Endothelial cell of umbilical vein (primary cell): ENCODE data around the gene TTC29. TPM values are rescaled to one million over a fixed set of nuclear protein-coding genes. Genes with fewer than 3 reads are reported as not detected.
A peak's percentile ranks its signal among the peaks of the same experiment; 100 is the strongest.

Source experiments
- BruUV-seq: library from RNA; stranded (reverse); fragments of 400-500 nt; replicated peaks from 2 replicates; lab custom pipeline; 2021; lab: Mats Ljungman, UMichigan
- CTCF ChIA-PET: fragments of 300-600, 350-600 bp; sonication (Branson Sonifier 250); formaldehyde crosslinking; loops from one replicate; lab custom pipeline; 2021; ENCODE audit warnings: antibody characterized with exemption, inconsistent platforms; lab: Charles Lee
- POLR2A ChIA-PET: fragments of 300-600, 350-600 bp; sonication (Branson Sonifier 250); formaldehyde crosslinking; loops from one replicate; lab custom pipeline; 2021; ENCODE audit warnings: antibody characterized with exemption, inconsistent platforms; lab: Charles Lee
- DNase-seq: peaks from one replicate; pipeline ENCODE4 v3.0.0-alpha.2; 2011; ENCODE audit warnings: low read depth, low spot score
- FAIRE-seq: peaks from 2 replicates; lab custom pipeline; 2011; peaks lifted over from hg19 to GRCh38; lab: Jason Lieb, UNC
- H2AFZ ChIP-seq: 2 replicates; pipeline ENCODE4 v1.6.0; 2012; ENCODE audit warnings: low read depth, low read length, control low read depth, inconsistent platforms
- H3K27ac ChIP-seq: 2 replicates; pipeline ENCODE4 v1.5.1; 2011; ENCODE audit warnings: low read depth, mild to moderate bottlenecking, control low read depth, low read length, moderate library complexity; ENCODE audit not compliant: insufficient read depth
- H3K27me3 ChIP-seq, 2 experiments: 2 replicates each; pipeline versions ENCODE4 v1.6.0 to v1.6.1; 2011; ENCODE audit warnings: low read length in 2 of 2, mixed read lengths in 1 of 2; ENCODE audit not compliant: control insufficient read depth in 2 of 2, insufficient read depth in 2 of 2
- H3K36me3 ChIP-seq, 2 experiments: 2 replicates in 1 of 2; 3 replicates in 1 of 2; pipeline ENCODE4 v1.5.1; 2011; ENCODE audit warnings: low read length in 2 of 2, mild to moderate bottlenecking in 1 of 2, moderate library complexity in 1 of 2; ENCODE audit not compliant: control insufficient read depth in 2 of 2, insufficient read depth in 2 of 2; ENCODE audit errors: extremely low read depth in 1 of 2
- H3K4me1 ChIP-seq: 3 replicates; pipeline ENCODE4 v1.5.1; 2011; ENCODE audit warnings: mild to moderate bottlenecking, low read length; ENCODE audit not compliant: control insufficient read depth, insufficient read depth; ENCODE audit errors: extremely low read depth
- H3K4me2 ChIP-seq: 2 replicates; pipeline ENCODE4 v1.6.1; 2011; ENCODE audit warnings: low read length, control low read depth, mixed read lengths; ENCODE audit not compliant: insufficient read depth
- H3K4me3 ChIP-seq, 3 experiments: fragments of 200-600 bp in 1 of 3; sonication (generic), shearing (Covaris generic) in 1 of 3; replicated peaks in 1 of 3; 2 replicates each; pipeline ENCODE4 v1.5.1; 2011 to 2016; ENCODE audit warnings: control low read depth in 3 of 3, low read length in 3 of 3, mild to moderate bottlenecking in 2 of 3, inconsistent platforms in 1 of 3, low read depth in 1 of 3, moderate library complexity in 1 of 3; ENCODE audit not compliant: insufficient read depth in 1 of 3
- H3K79me2 ChIP-seq: 2 replicates; pipeline ENCODE4 v1.6.0; 2012; ENCODE audit warnings: low read length, inconsistent platforms; ENCODE audit not compliant: control insufficient read depth, insufficient read depth
- H3K9ac ChIP-seq: replicated peaks from 2 replicates; pipeline ENCODE3; 2011; ENCODE audit warnings: low read length, control low read depth; ENCODE audit not compliant: insufficient read depth; ENCODE audit errors: extremely low read depth
- H3K9me1 ChIP-seq: replicated peaks from 3 replicates; pipeline ENCODE4 v1.6.0; 2011; ENCODE audit warnings: mild to moderate bottlenecking, low read length; ENCODE audit not compliant: control insufficient read depth, insufficient read depth; ENCODE audit errors: extremely low read depth
- H3K9me3 ChIP-seq: replicated peaks from 2 replicates; pipeline ENCODE4 v1.5.1; 2012; ENCODE audit warnings: low read length, inconsistent platforms; ENCODE audit not compliant: control insufficient read depth, insufficient read depth
- H4K20me1 ChIP-seq: replicated peaks from 2 replicates; pipeline ENCODE3; 2011; ENCODE audit warnings: mild to moderate bottlenecking, low read length; ENCODE audit not compliant: control insufficient read depth, insufficient read depth; ENCODE audit errors: extremely low read depth
- CTCF ChIP-seq, 2 donors: IDR thresholded peaks; 1 replicate in 1 of 2; 2 replicates in 1 of 2; pipeline ENCODE4 v1.5.1; 2011; ENCODE audit warnings: low read length in 2 of 2, mild to moderate bottlenecking in 2 of 2, moderate library complexity in 2 of 2, control low read depth in 1 of 2, inconsistent platforms in 1 of 2, low read depth in 1 of 2; ENCODE audit not compliant: insufficient read depth in 1 of 2; ENCODE audit errors: extremely low read depth in 1 of 2
- EZH2 ChIP-seq: IDR thresholded peaks from 2 replicates; pipeline ENCODE4 v1.6.1; 2012; ENCODE audit warnings: borderline replicate concordance, low read depth, mild to moderate bottlenecking, moderate library complexity, low read length, inconsistent platforms; ENCODE audit not compliant: severe bottlenecking
- FOS ChIP-seq: IDR thresholded peaks from 2 replicates; pipeline ENCODE4 v1.6.1; 2011; ENCODE audit warnings: mild to moderate bottlenecking, low read length, moderate library complexity, borderline replicate concordance; ENCODE audit not compliant: insufficient read depth
- GATA2 ChIP-seq: IDR thresholded peaks from 2 replicates; pipeline ENCODE4 v1.7.0; 2011; ENCODE audit warnings: low read depth, mild to moderate bottlenecking, moderate library complexity, mixed read lengths, low read length; ENCODE audit not compliant: insufficient read length, insufficient read depth
- JUN ChIP-seq: IDR thresholded peaks from 2 replicates; pipeline ENCODE4 v1.6.1; 2011; ENCODE audit warnings: borderline replicate concordance, low read depth; ENCODE audit not compliant: insufficient read length, insufficient read depth
- MYC ChIP-seq: IDR thresholded peaks from one replicate; pipeline ENCODE4 v1.6.1; 2011; ENCODE audit warnings: mild to moderate bottlenecking, low read depth, low read length
- POLR2A ChIP-seq: IDR thresholded peaks from 2 replicates; pipeline ENCODE4 v1.6.1; 2012; ENCODE audit warnings: low read depth, mild to moderate bottlenecking, control low read depth, low read length
- POLR2AphosphoS5 ChIP-seq: IDR thresholded peaks from 2 replicates; pipeline ENCODE4 v1.6.1; 2012; ENCODE audit warnings: low read depth, mild to moderate bottlenecking, control low read depth, low read length, moderate library complexity; ENCODE audit not compliant: insufficient read depth
- dilution Hi-C: fragments of 300-500 bp; cut with MboI; formaldehyde crosslinking; loops from one replicate; pipeline ENCODE4 v1.15.0; 2019; ENCODE audit warnings: low sequenced_read_pairs; ENCODE audit not compliant: extremely low pct_ligation_motif_present
- intact Hi-C: fragments of 100-400 bp; cut with micrococcal nuclease; formaldehyde crosslinking; loops from one replicate; pipeline ENCODE4 v1.10.0; 2022
- polyA plus RNA-seq, 4 experiments: library from polyadenylated mRNA; depleted of rRNA in 3 of 4; stranded (reverse) in 3 of 4; unstranded in 1 of 4; fragments of >200 nt; gene quantifications; 2 replicates each; pipeline versions ENCODE4 v1.2.1 to v1.2.3, GENCODE V29; 2011 to 2012; ENCODE audit warnings: missing spikeins in 1 of 4
- total RNA-seq: library from RNA; stranded (reverse); gene quantifications from 2 replicates; pipeline ENCODE4 v1.2.3, GENCODE V29; 2021
- TF ChIP-seq, protein P1 (sequence below): IDR thresholded peaks from 2 replicates; pipeline ENCODE4 v1.6.1; 2011; ENCODE audit not compliant: insufficient read depth, insufficient read length

The TTC29 gene
- total and polyA plus RNA-seq, 2 donors (not counting 3 experiments of a cell fraction or from before 2014, with no cell fraction given) = not detected

DNA sequence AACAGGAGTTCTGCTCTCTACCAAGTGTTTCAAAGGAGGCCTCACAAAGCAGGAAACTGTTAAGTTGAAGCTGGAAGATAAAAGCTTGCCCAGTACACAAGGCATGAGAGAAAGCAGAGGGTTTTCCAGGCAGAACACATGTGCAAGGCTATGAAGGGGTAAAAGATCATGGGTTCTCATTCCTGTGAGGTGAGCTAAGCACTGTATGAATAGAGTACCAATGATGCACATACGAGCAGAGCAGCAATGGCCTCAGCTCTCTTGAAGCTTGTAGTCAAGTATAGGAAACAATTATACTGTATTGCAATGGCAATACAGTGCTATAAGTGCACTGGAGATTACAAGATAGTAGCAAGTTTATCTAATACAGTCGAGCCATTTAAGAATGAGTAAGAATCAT, 18.0 kb downstream of the TTC29 start:
- no peak for TF ChIP-seq GATA2
- no peak for TF ChIP-seq JUN
- TF ChIP-seq, protein P1, sequence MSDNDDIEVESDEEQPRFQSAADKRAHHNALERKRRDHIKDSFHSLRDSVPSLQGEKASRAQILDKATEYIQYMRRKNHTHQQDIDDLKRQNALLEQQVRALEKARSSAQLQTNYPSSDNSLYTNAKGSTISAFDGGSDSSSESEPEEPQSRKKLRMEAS = no peak
- TF ChIP-seq EZH2 = no peak
- no peak for TF ChIP-seq MYC
- no peak for DNase-seq
- dilution Hi-C loops (no loop called here), intact Hi-C loops (no loop called here)
- no peaks in the 10 kb centered on the region for H4K20me1 ChIP-seq
- H3K4me3 ChIP-seq = no peak overlapping the region
- ChIA-PET CTCF (interaction anchor here (1.1 kb wide), 1 partner anchor 169 kb away, joined by 3 read pairs; no protein-coding TSS in a partner anchor), POLR2A (no interaction called here)
- no peaks in the 10 kb centered on the region for H3K36me3 ChIP-seq
- no peaks in the 10 kb centered on the region for H3K9me3 ChIP-seq
- no peaks in the 10 kb centered on the region for H3K4me1 ChIP-seq
- no peak overlapping the region for H3K4me2 ChIP-seq
- H3K27ac ChIP-seq = no peak overlapping the region
- H3K79me2 ChIP-seq = no peaks in the 10 kb centered on the region
- no peaks in the 10 kb centered on the region for H3K9me1 ChIP-seq
- H3K27me3 ChIP-seq = peaks cover 0 to 7% of the 10 kb centered on the region in 2 experiments
- H3K9ac ChIP-seq = no peak overlapping the region
- BruUV-seq = no TSS peak
- FAIRE-seq = no peak
- H2AFZ ChIP-seq = no peak overlapping the region

DNA sequence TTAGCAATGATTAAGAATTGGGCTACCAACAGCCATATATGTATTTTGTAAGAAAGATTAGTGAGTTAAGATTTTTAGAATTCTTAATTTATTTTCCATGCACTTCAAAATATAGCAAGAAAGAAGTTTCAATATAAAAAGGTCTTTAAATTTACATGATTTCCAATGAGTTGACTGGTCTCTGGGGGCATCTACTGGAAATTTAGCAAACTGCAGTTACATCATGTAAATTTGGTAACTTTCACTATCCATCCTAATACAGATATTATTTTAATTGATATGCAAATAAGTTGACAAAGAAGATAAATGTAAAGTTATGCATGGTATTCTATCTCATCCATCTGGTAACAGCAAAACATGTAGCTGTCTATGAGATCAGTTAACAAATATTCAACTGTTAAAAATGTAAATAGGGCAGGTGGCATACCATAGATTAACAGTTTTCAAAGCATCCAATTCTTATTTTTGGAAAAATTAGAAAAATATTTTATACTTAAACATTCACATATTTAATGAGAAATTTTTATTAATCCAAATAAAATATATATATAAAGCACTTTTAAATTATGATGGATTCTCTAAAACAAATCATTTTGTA, 29.1 kb downstream of the TTC29 start:
- Histone ChIP-seq H3K9ac (no peak overlapping the region), H2AFZ (no peak overlapping the region), H3K9me1 (no peaks in the 10 kb centered on the region), H4K20me1 (no peaks in the 10 kb centered on the region), H3K27me3 (peaks cover 0 to 19% of the 10 kb centered on the region in 2 experiments), H3K36me3 (no peaks in the 10 kb centered on the region), H3K4me1 (no peaks in the 10 kb centered on the region), H3K9me3 (no peaks in the 10 kb centered on the region), H3K4me2 (no peak overlapping the region), H3K27ac (no peak overlapping the region), H3K79me2 (no peaks in the 10 kb centered on the region), H3K4me3 (no peak overlapping the region)
- ChIA-PET POLR2A (no interaction called here), CTCF (interaction anchor here (0.8 to 4.1 kb wide), 5 partner anchors 9 to 821 kb away, joined by 3 to 56 read pairs (median 3); no protein-coding TSS in a partner anchor)
- DNase-seq = peak; percentile 72
- intact Hi-C loops (loop anchor here (1.0 to 10.0 kb wide), 7 partner anchors 178 to 1307 kb away; partner anchors contain the start of gene LSM6), dilution Hi-C loops (no loop called here)
- BruUV-seq = no TSS peak
- TF ChIP-seq MYC (no peak), GATA2 (no peak), POLR2AphosphoS5 (no peak), FOS (no peak), EZH2 (no peak), CTCF (IDR thresholded peaks at IDR 0.05; ENCODE audit: extremely low read depth in 1 of 2, insufficient read depth in 1 of 2, low read depth in 1 of 2, low read length in 2 of 2) (peak; percentile 39 to 49), POLR2A (no peak)
- FAIRE-seq = peak; percentile 73
